PC-9 (cell line): ENCODE data around the gene FOSL2. TPM values are rescaled to one million over a fixed set of nuclear protein-coding genes. Genes with fewer than 3 reads are reported as not detected.
A peak's percentile ranks its signal among the peaks of the same experiment; 100 is the strongest.

Source experiments
- BruUV-seq: library from RNA; stranded (reverse); fragments of 400-500 nt; replicated peaks from 2 replicates; lab custom pipeline; 2021; lab: Mats Ljungman, UMichigan
- CTCF ChIA-PET: fragments of 300-600 bp; sonication (Branson Sonifier 250); formaldehyde crosslinking; loops from one replicate; lab custom pipeline; 2022; ENCODE audit warnings: antibody characterized with exemption; lab: Charles Lee
- POLR2A ChIA-PET: fragments of 300-600 bp; sonication (Branson Sonifier 250); formaldehyde crosslinking; loops from one replicate; lab custom pipeline; 2022; ENCODE audit warnings: antibody characterized with exemption; ENCODE audit not compliant: unreplicated experiment; lab: Charles Lee
- DNase-seq, 2 experiments: peaks; one replicate each; pipeline versions ENCODE4 v3.0.0 to v3.0.0-alpha.2; 2015 to 2022; ENCODE audit warnings: mixed read lengths in 1 of 2
- H2AFZ ChIP-seq: fragments of 200-600 bp; sonication (generic); 2 replicates; pipeline ENCODE4 v1.8.1; 2017; ENCODE audit warnings: antibody characterized with exemption
- H3F3A ChIP-seq: fragments of 200-600 bp; sonication (generic); 2 replicates; pipeline ENCODE4 v1.8.1; 2017; ENCODE audit warnings: antibody characterized with exemption, mild to moderate bottlenecking, low read depth; ENCODE audit not compliant: insufficient read depth
- H3K27ac ChIP-seq: fragments of 200-600 bp; sonication (generic); 2 replicates; pipeline ENCODE4 v1.6.1; 2016; ENCODE audit warnings: mixed run types
- H3K27me3 ChIP-seq: fragments of 200-600 bp; sonication (generic); 2 replicates; pipeline ENCODE4 v1.6.1; 2016; ENCODE audit warnings: low read depth, mixed run types; ENCODE audit not compliant: insufficient read depth
- H3K36me3 ChIP-seq: fragments of 200-600 bp; sonication (generic); 2 replicates; pipeline ENCODE4 v1.6.1; 2016; ENCODE audit warnings: low read depth, mixed run types
- H3K4me1 ChIP-seq: fragments of 200-600 bp; sonication (generic); replicated peaks from 2 replicates; pipeline ENCODE4 v1.6.1; 2016; ENCODE audit warnings: mixed run types; ENCODE audit not compliant: insufficient read depth
- H3K4me2 ChIP-seq: fragments of 200-600 bp; sonication (generic); 2 replicates; pipeline ENCODE4 v1.6.1; 2017; ENCODE audit warnings: mixed run types
- H3K4me3 ChIP-seq: fragments of 200-600 bp; sonication (generic); 2 replicates; pipeline ENCODE4 v1.6.1; 2016; ENCODE audit warnings: mixed run types
- H3K79me2 ChIP-seq: fragments of 200-600 bp; sonication (generic); 2 replicates; pipeline ENCODE4 v1.6.1; 2017; ENCODE audit warnings: low read depth, mixed run types
- H3K9me2 ChIP-seq: fragments of 200-600 bp; sonication (generic); 2 replicates; pipeline ENCODE4 v1.8.1; 2017; ENCODE audit warnings: mild to moderate bottlenecking; ENCODE audit not compliant: insufficient read depth
- H3K9me3 ChIP-seq: fragments of 200-600 bp; sonication (generic); 2 replicates; pipeline ENCODE4 v1.8.1; 2016; ENCODE audit warnings: low read depth; ENCODE audit not compliant: insufficient read depth
- H4K20me1 ChIP-seq: fragments of 200-600 bp; sonication (generic); 2 replicates; pipeline ENCODE4 v1.8.1; 2017; ENCODE audit not compliant: insufficient read depth
- CTCF ChIP-seq: fragments of 200-600 bp; sonication (generic); conservative IDR thresholded peaks from 2 replicates; pipeline ENCODE4 v1.6.1; 2017; ENCODE audit warnings: mixed run types, antibody characterized with exemption, mild to moderate bottlenecking, moderate library complexity
- EZH2 ChIP-seq: fragments of 200-600 bp; sonication (generic); IDR thresholded peaks from 2 replicates; pipeline ENCODE4 v1.8.0; 2017; ENCODE audit warnings: antibody characterized with exemption, low read depth
- intact Hi-C: fragments of 100-400 bp; cut with micrococcal nuclease; formaldehyde crosslinking; loops from one replicate; pipeline ENCODE4 v1.10.0; 2022; ENCODE audit not compliant: unreplicated experiment
- total RNA-seq: library from RNA; stranded (reverse); gene quantifications from 2 replicates; pipeline ENCODE4 v1.2.3, GENCODE V29; 2021

The FOSL2 gene
- total RNA-seq, 1 experiment from 2014 or later: 60.0 TPM

DNA sequence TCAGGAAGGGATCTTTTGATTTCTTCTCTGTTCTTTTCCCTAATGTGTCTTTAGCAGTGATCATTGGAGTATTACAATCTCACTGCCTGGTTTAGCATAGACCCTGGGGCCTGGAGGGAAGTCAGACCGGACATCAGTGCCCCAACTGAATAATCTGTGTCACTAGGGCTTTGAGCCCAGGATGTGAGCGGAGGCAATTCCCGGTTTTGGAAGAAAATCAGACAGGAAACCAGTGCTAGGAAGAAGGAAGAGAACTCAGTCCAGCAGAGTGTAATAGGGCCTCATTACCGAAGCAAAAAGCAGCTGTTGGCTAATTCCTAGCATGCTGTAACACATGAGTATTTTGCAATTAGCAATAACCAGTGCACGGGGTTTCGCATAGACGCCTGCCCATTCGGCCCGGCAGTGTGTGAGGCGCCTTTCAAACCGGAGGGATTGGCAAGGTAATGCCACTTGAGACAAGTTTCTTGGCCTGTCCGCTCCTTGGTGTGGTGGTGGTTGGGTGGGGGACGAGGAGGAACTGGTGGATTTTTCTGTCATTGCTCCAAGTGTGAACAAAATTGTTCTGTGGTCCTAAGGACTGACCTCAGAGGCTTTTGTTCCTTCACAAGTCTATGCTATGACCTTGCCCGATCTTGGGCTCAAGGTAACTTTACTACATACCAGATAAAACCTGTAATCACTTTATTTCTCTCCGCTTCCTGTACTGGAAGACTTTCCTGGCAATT, 2.8 kb downstream of the FOSL2 start:
- Histone ChIP-seq H3K27ac (peak overlapping the region; percentile 96), H3K4me3 (peak overlapping the region; percentile 88), H2AFZ (no peak overlapping the region), H3K27me3 (no peaks in the 10 kb centered on the region), H3K9me3 (no peaks in the 10 kb centered on the region), H3F3A (peaks cover 59% of the 10 kb centered on the region), H3K4me2 (peak overlapping the region; percentile 94), H4K20me1 (peaks cover 51% of the 10 kb centered on the region), H3K4me1 (peaks cover 18% of the 10 kb centered on the region), H3K79me2 (peaks cover 82% of the 10 kb centered on the region), H3K36me3 (peaks cover 49% of the 10 kb centered on the region), H3K9me2 (no peaks in the 10 kb centered on the region)
- intact Hi-C loops: loop anchor here (1.0 to 10.0 kb wide), 8 partner anchors 57 to 689 kb away; no protein-coding TSS in a partner anchor
- ChIA-PET CTCF (interaction anchor here (0.5 to 1.2 kb wide), 3 partner anchors 122 to 643 kb away, joined by 3 to 7 read pairs (median 4); no protein-coding TSS in a partner anchor), POLR2A (interaction anchor here (0.6 kb wide), 1 partner anchor 641 kb away, joined by 3 read pairs; no protein-coding TSS in a partner anchor)
- BruUV-seq: no TSS peak
- no peak for TF ChIP-seq EZH2
- no peak for TF ChIP-seq CTCF
- peak in 1 of 2 experiments; percentile 65 for DNase-seq

DNA sequence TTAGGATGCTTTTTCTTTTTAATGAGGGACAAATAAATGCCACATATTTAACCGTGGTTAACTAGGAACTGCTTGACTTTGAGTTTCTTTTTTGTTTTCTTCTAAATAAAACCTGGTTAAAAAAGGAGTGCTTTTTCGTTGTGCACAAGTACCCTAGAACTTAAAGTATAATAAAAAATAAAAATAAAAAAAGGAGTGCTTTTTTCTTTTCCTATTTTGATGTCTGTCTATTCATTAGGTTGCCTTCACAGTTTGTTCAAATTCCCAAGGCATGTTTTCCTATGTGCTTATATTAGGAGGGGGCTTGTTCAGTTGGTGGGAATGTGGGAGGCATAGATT, 4.4 kb downstream of the FOSL2 start:
- H3K27ac ChIP-seq: peak overlapping the region; percentile 96
- POLR2A ChIA-PET: interaction anchor here (0.6 to 0.7 kb wide), 6 partner anchors 19 to 988 kb away, joined by 3 to 32 read pairs (median 5); no protein-coding TSS in a partner anchor

More for the DNA sequence above, 4.4 kb downstream of the FOSL2 start:
- CTCF ChIA-PET: interaction anchor here (0.6 to 0.7 kb wide), 2 partner anchors 147 to 675 kb away, joined by 4 to 14 read pairs; no protein-coding TSS in a partner anchor
- H3K4me1 ChIP-seq: peaks cover 14% of the 10 kb centered on the region
- H3F3A ChIP-seq: peaks cover 45% of the 10 kb centered on the region
- peaks cover 65% of the 10 kb centered on the region for H4K20me1 ChIP-seq
- H3K36me3 ChIP-seq: peaks cover 62% of the 10 kb centered on the region
- intact Hi-C loops: loop anchor here (2.0 to 10.0 kb wide), 3 partner anchors 148 to 420 kb away; no protein-coding TSS in a partner anchor
- peak overlapping the region; percentile 94 for H3K4me2 ChIP-seq
- no TSS peak for BruUV-seq
- no peak overlapping the region for H2AFZ ChIP-seq
- H3K27me3 ChIP-seq: no peaks in the 10 kb centered on the region
- no peaks in the 10 kb centered on the region for H3K9me2 ChIP-seq
- H3K9me3 ChIP-seq: no peaks in the 10 kb centered on the region
- peaks cover 91% of the 10 kb centered on the region for H3K79me2 ChIP-seq
- H3K4me3 ChIP-seq: peak overlapping the region; percentile 88
- DNase-seq: no peak
- no peak for TF ChIP-seq EZH2
- peak; percentile 51; the same call in 1 of the 2 replicates for TF ChIP-seq CTCF
